NCI-H2196 (cell line): ENCODE results near the gene HOXD10.

Experiments used
- DNase-seq: peaks from one replicate; lab custom pipeline; 2025; ENCODE audit not compliant: unreplicated experiment; lab: John Stamatoyannopoulos, UW

Gene HOXD10

GRCh38 chr2:176106581-176107539 is 9.7 kb upstream of the HOXD10 start, which contains the start of gene HOXD11:
HOXD11 (plus strand) TSS chr2:176107280; CDS start chr2:176107356, 76 bp downstream.
- peak; percentile 94 for DNase-seq

DNA sequence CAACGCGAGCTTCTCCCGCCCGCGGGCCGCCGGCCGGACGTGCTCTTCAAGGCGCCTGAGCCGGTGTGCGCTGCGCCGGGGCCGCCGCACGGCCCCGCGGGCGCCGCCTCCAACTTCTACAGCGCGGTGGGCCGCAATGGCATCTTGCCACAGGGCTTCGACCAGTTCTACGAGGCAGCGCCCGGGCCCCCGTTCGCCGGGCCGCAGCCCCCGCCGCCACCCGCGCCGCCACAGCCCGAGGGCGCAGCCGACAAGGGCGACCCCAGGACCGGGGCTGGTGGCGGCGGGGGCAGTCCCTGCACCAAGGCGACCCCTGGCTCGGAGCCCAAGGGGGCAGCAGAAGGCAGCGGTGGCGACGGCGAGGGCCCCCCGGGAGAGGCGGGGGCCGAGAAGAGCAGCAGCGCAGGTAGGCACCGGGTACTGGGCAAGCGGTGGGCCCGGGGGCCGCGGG is 8.8 kb upstream of the HOXD10 start:
- DNase-seq: no peak

- no peak for DNase-seq
Measured at GRCh38 chr2:176109192-176109901, 7.2 kb upstream of the HOXD10 start.

DNA sequence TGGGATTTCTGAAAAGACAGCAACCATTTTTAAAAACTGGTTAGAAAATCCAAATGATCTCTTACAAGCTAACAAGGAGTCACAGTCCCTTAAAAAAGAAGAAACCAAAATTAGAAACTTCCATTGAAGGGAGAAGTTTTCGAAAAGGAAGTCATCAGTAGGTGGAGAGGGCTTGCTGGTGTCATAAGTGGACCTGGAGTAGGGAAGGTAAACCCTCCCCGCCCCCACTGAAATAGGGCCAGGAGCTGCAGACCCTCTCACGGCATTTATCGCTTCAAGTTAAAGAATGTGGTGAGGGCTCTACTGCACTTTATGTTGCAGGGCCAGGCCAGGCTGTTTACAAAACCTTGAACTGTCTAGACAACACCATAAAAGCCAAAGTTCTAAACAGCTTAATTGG is 6.6 kb upstream of the HOXD10 start:
- no peak for DNase-seq

- no peak for DNase-seq
Measured at GRCh38 chr2:176110415-176111308, 5.9 kb upstream of the HOXD10 start.

- DNase-seq: peak; percentile 80
Measured at GRCh38 chr2:176111309-176111663, 5.3 kb upstream of the HOXD10 start.

GRCh38 chr2:176111846-176112374 is 4.7 kb upstream of the HOXD10 start:
- DNase-seq: no peak

GRCh38 chr2:176112375-176113302 is 3.9 kb upstream of the HOXD10 start:
- no peak for DNase-seq

DNA sequence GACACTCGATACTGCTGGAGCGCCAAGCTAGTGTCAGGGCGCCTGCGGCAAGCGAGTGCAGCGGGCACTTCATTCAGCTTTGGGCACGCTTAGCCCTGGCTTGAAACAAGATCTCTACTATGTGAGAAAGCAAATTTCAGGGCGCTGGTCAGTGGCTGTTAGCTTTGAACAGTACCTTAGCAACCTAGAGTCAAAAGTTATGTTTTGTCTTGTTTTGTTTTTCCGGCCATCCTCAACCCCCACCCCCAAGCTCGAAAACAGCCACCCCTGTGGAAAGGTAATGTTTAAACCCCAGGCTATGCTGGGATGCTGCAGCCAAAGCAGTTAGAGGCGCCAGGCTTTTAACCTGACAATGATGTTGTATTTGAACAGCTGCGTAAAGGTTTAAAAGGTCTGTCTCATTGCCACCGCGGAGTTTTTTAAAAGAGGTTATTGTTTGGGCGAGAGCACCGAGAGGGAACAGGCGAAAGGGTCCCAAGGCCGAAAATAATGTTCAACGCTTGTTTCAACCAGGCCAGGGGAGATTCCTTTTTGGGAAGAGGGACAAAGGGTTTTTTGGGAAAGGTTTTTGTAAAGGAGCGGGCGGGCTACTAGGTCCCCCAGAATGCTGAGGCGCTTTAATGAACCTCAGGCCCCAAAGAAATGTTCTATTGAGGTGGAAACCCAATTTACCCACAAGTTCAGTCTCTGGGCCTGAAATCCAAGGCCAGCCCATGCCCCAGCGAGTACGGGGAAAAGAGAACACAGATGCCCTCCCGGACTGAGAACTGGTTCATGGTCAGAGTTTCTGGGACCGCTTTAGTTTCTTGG is 2.3 kb upstream of the HOXD10 start:
- peak; percentile 93 for DNase-seq

- DNase-seq: no peak
Measured at GRCh38 chr2:176114930-176115625, 1.5 kb upstream of the HOXD10 start.

- DNase-seq: no peak
Measured at GRCh38 chr2:176117162-176117822, 714 bp downstream of the HOXD10 start.

DNA sequence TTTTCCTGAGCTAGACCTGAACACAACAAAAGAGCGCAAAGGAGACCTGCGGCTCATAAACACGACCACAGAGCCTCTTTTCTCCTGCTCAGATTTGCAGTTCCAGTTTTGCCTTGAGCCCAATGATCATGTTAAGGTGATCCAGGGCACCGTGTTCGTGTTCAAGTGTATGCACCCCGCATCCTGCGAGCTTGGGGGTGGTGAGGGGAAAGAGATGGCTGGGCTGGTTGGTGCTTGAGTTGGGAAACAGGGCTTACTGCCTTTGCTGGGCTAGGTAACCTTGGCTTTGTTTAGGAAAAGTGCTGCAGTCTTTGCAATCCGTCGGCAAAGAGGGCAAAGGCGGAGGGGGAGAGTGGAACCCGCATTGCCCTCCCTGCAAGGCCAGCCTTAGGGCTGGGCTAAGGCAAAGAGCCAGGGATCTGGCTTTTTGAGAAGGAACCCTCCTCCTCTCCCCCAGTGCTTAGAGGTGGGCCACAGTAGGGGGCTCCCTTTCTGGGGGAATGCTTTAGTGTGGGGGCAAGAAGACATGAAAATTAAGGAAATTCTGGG is 1.3 kb downstream of the HOXD10 start:
- DNase-seq: no peak

- DNase-seq: no peak
Measured at GRCh38 chr2:176118601-176119339, 2.2 kb downstream of the HOXD10 start.

GRCh38 chr2:176120364-176121189 is 4.0 kb downstream of the HOXD10 start:
- no peak for DNase-seq

DNA sequence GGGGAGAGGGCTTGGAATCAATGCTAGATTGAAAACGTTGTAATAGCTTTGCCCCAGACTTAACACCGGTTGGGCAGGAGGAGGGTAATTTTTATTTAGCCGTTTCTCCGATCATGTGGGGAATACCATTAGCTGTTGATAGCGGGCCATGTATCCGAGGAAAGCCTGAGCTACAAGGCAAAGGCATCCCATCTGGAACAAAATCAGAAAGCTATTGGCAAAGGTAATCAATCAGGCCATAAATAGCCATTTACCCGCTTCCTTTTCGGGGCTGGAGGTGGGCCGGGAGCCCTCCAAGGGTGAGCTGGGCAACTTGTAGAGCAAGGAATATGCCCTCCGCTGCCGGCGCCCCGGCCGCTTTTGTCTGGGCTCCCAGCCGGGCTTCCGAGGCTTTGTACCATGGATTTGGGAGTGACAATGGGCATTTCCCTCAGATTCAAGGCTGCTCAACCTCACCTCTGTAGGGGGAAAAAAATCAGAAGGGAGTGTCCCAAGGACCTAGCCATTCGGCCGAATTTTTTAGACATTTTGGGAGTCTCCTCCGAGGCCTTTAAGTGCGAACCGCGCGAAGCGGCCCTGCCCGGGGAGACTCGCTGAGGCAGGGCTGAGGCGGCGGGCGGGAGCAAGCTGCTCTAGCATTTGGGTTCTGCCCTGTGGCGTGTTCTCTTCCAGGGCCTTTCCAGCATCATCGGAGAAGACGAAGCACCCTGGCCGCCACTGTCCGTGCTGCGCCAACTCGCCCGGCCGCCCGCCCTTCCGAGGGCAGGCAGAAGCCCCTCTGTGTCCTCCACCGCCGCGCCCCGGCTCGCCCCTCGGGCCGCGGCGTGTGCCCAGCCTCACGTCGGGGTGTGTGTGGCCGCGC is 4.8 kb downstream of the HOXD10 start:
- DNase-seq: no peak
